ENCODE measurements around the gene FAHD1. TPM values are rescaled to one million over a fixed set of nuclear protein-coding genes. Genes with fewer than 3 reads are reported as not detected.

Gene FAHD1
- total and polyA plus RNA-seq, 2 experiments from 2014 or later = 76.6 to 101 TPM

DNA sequence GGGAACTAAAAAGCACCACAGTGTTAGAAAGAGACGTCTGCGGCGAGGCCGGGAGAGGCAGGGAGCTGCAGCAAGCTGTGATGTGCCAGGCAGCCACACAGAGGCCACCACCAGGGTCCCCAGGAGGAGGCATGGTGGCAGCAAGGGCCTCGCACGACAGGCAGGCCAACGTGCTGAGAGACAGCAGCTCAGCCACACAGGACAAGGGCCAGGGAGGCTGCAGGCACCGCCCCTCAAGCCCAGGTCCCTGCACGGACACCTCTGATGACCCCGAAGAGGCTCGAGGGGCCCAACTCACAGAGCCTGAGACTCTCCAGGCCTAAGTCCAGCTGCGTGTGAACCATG, 6.1 kb upstream of the FAHD1 start:
- no peak for TF ChIP-seq EZH2phosphoT487 (IDR thresholded peaks at IDR 0.05; ENCODE audit: low read depth, severe bottlenecking, unreplicated experiment)
- TF ChIP-seq, protein P1, sequence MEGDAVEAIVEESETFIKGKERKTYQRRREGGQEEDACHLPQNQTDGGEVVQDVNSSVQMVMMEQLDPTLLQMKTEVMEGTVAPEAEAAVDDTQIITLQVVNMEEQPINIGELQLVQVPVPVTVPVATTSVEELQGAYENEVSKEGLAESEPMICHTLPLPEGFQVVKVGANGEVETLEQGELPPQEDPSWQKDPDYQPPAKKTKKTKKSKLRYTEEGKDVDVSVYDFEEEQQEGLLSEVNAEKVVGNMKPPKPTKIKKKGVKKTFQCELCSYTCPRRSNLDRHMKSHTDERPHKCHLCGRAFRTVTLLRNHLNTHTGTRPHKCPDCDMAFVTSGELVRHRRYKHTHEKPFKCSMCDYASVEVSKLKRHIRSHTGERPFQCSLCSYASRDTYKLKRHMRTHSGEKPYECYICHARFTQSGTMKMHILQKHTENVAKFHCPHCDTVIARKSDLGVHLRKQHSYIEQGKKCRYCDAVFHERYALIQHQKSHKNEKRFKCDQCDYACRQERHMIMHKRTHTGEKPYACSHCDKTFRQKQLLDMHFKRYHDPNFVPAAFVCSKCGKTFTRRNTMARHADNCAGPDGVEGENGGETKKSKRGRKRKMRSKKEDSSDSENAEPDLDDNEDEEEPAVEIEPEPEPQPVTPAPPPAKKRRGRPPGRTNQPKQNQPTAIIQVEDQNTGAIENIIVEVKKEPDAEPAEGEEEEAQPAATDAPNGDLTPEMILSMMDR (IDR thresholded peaks at IDR 0.05; ENCODE audit: poor library complexity) = no peak
- no peak for TF ChIP-seq EZH2 (IDR thresholded peaks at IDR 0.05; ENCODE audit: borderline replicate concordance)
- 99% methylated on average over 12 of the region's 12 CpGs for WGBS (ENCODE audit: low lambda C conversion rate, missing lambda C conversion rate)
- H3K27ac ChIP-seq = no peak overlapping the region
- no peaks in the 10 kb centered on the region for H4K20me1 ChIP-seq (ENCODE audit: insufficient read depth, poor library complexity, severe bottlenecking)
- no peak for DNase-seq (ENCODE audit: low spot score)
- H3K36me3 ChIP-seq (replicated peaks; ENCODE audit: insufficient read depth, low read depth) = no peaks in the 10 kb centered on the region
- H3K9me2 ChIP-seq (replicated peaks; ENCODE audit: insufficient read depth) = no peaks in the 10 kb centered on the region
- no peaks in the 10 kb centered on the region for H3K9me3 ChIP-seq (ENCODE audit: low read depth)
- H3K4me1 ChIP-seq (ENCODE audit: insufficient read depth) = peaks cover 5% of the 10 kb centered on the region
- H3K79me2 ChIP-seq = peaks cover 32% of the 10 kb centered on the region
- no peak overlapping the region for H3K4me2 ChIP-seq
- no peak overlapping the region for H3K4me3 ChIP-seq
- H3K27me3 ChIP-seq = no peaks in the 10 kb centered on the region
- H2AFZ ChIP-seq = no peak overlapping the region

DNA sequence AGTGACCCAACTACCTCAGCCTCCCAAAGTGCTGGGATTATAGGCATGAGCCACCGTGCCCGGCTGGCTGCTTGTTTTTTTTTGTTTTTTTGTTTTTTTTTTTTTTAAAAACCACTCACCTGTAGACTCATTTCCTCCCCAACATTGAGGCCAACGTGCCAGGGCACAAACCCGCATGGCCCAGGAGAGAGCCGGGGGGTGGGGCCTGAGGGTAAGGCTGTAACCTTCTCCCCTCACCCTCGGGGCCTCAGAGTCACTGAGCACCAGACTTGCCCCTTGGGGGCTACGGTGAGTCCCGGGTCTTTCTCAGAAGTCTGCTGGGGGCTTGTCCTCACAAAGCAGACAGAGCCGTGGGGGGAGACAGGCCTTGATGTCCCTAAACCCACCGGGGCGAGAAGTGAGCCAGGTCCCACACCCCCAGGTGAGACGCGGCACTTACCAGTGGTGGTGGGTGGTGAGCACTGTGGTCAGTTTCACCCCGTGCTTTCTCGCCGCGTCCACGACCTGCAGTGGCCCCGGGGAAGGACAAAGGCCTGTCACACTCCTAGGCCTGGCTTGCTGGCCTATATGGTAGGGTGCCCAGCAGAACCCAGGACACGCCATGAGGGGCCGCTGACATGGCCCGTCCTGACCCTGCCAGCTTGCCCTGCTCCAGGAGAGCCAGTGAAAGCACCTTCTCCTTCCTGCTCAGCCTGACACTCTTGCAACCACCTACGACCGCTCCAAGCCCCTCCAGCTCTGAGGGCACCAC, 5.0 kb upstream of the FAHD1 start:
- TF ChIP-seq EZH2phosphoT487 (IDR thresholded peaks at IDR 0.05; ENCODE audit: low read depth, severe bottlenecking, unreplicated experiment) (no peak), EZH2 (IDR thresholded peaks at IDR 0.05; ENCODE audit: borderline replicate concordance) (no peak)
- DNase-seq (ENCODE audit: low spot score) = no peak
- no peaks in the 10 kb centered on the region for H3K36me3 ChIP-seq (replicated peaks; ENCODE audit: insufficient read depth, low read depth)

DNA sequence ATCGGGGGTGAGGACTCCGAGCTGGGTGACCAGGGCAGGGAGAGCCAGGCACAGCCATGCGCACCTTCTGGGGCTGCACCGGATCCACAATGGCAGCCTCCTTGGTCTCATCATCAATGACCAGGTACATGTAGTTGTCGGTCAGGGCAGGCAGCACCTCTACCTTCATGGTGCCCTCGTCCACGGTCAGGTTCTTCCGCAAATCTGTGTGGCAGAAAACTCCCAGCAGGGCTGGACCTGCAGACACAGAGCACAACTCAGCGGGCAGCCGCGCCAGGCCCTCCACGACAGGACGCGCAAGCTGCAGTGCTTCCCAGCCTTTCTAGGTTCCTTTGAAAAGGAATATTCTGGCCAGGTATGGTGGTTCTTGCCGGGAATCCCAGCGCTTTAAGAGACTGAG, 4.2 kb upstream of the FAHD1 start:
- Histone ChIP-seq H3K27ac (no peak overlapping the region), H3K4me2 (no peak overlapping the region), H3K27me3 (no peaks in the 10 kb centered on the region), H3K4me3 (no peak overlapping the region), H3K9me2 (replicated peaks; ENCODE audit: insufficient read depth) (no peaks in the 10 kb centered on the region), H3K79me2 (peaks cover 39% of the 10 kb centered on the region), H3K4me1 (ENCODE audit: insufficient read depth) (peaks cover 5% of the 10 kb centered on the region), H3K36me3 (replicated peaks; ENCODE audit: insufficient read depth, low read depth) (no peaks in the 10 kb centered on the region), H3K9me3 (ENCODE audit: low read depth) (no peaks in the 10 kb centered on the region), H4K20me1 (ENCODE audit: insufficient read depth, poor library complexity, severe bottlenecking) (no peaks in the 10 kb centered on the region), H2AFZ (no peak overlapping the region)
- no peak for DNase-seq (ENCODE audit: low spot score)
- TF ChIP-seq EZH2phosphoT487 (IDR thresholded peaks at IDR 0.05; ENCODE audit: low read depth, severe bottlenecking, unreplicated experiment) (no peak), EZH2 (IDR thresholded peaks at IDR 0.05; ENCODE audit: borderline replicate concordance) (no peak)
- TF ChIP-seq, protein P1 (IDR thresholded peaks at IDR 0.05; ENCODE audit: poor library complexity) = no peak
- WGBS (ENCODE audit: low lambda C conversion rate, missing lambda C conversion rate) = 95% methylated on average over 16 of the region's 16 CpGs

More for the DNA sequence above, 5.0 kb upstream of the FAHD1 start:
- Histone ChIP-seq H3K4me1 (ENCODE audit: insufficient read depth) (peaks cover 5% of the 10 kb centered on the region), H3K27ac (no peak overlapping the region), H2AFZ (no peak overlapping the region), H3K9me3 (ENCODE audit: low read depth) (no peaks in the 10 kb centered on the region), H3K4me3 (no peak overlapping the region), H3K9me2 (replicated peaks; ENCODE audit: insufficient read depth) (no peaks in the 10 kb centered on the region), H3K27me3 (no peaks in the 10 kb centered on the region), H4K20me1 (ENCODE audit: insufficient read depth, poor library complexity, severe bottlenecking) (no peaks in the 10 kb centered on the region), H3K79me2 (peaks cover 32% of the 10 kb centered on the region), H3K4me2 (no peak overlapping the region)
- 97% methylated on average over 24 of the region's 24 CpGs for WGBS (ENCODE audit: low lambda C conversion rate, missing lambda C conversion rate)

- Histone ChIP-seq H3K36me3 (replicated peaks; ENCODE audit: insufficient read depth, low read depth) (no peaks in the 10 kb centered on the region), H3K9me2 (replicated peaks; ENCODE audit: insufficient read depth) (no peaks in the 10 kb centered on the region), H3K79me2 (peaks cover 48% of the 10 kb centered on the region), H3K9me3 (ENCODE audit: low read depth) (no peaks in the 10 kb centered on the region), H2AFZ (no peak overlapping the region), H3K4me1 (ENCODE audit: insufficient read depth) (peaks cover 5% of the 10 kb centered on the region), H4K20me1 (ENCODE audit: insufficient read depth, poor library complexity, severe bottlenecking) (no peaks in the 10 kb centered on the region), H3K27ac (no peak overlapping the region), H3K4me2 (no peak overlapping the region), H3K27me3 (no peaks in the 10 kb centered on the region), H3K4me3 (no peak overlapping the region)
- DNase-seq (ENCODE audit: low spot score) = peak; percentile 64
- TF ChIP-seq EZH2 (IDR thresholded peaks at IDR 0.05; ENCODE audit: borderline replicate concordance) (no peak), EZH2phosphoT487 (IDR thresholded peaks at IDR 0.05; ENCODE audit: low read depth, severe bottlenecking, unreplicated experiment) (no peak)
- TF ChIP-seq, protein P1 (IDR thresholded peaks at IDR 0.05; ENCODE audit: poor library complexity) = peak; percentile 33
- 65% methylated on average over 9 of the region's 9 CpGs for WGBS (ENCODE audit: low lambda C conversion rate, missing lambda C conversion rate)
Measured at GRCh38 chr16:1823821-1824220, 3.2 kb upstream of the FAHD1 start.
